ENCODE results near the gene VAV3.

Gene VAV3

GRCh38 chr1:107545056-107545577 is 419.9 kb downstream of the VAV3 start:
- DNase-seq (ENCODE audit: low read depth in 2 of 2, low spot score in 1 of 2) = no peak

GRCh38 chr1:107544285-107544684 is 420.7 kb downstream of the VAV3 start:
- DNase-seq (ENCODE audit: low read depth in 2 of 2, low spot score in 1 of 2) = no peak

GRCh38 chr1:107541412-107541811 is 423.6 kb downstream of the VAV3 start:
- no peak for DNase-seq (ENCODE audit: low read depth in 2 of 2, low spot score in 1 of 2)

DNA sequence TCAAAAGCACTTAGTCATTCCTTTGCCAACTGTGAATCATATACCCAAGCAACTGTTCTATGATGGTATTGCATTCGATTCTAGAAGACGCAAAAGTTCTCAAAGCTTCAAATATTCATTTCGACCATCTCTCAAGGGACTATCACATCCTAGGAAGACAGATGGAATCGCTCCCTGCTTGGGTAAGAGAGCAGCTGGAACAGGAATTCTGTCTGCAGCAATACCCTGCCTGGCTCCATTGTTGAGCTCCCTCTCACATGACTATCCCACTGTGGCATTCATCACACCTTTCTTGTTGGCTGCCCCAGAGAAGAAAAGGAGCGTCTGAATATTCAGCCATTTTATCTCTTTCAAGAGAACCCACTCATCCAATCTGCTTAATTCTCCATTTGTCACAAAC is 426.5 kb downstream of the VAV3 start:
- DNase-seq (ENCODE audit: low read depth in 2 of 2, low spot score in 1 of 2) = no peak

DNA sequence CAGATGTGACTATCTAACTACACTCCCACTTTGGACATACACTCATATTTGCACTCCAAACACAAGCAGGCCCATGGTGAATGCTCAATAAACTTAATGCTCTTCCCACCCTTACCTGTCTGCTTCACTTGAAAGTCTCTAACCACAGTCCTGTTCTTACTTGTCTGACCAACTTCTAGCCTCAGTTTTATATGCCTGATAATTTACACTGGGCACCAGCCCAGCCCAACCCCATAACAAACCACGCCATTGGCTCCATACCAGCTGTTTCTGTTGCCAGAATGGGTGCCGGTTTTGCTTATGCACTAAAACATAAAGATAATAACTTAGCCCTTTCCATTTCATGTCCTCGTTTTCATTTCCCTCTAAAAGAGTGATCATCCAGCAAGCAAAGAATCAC is 428.7 kb downstream of the VAV3 start:
- DNase-seq (ENCODE audit: low read depth in 2 of 2, low spot score in 1 of 2) = no peak

DNA sequence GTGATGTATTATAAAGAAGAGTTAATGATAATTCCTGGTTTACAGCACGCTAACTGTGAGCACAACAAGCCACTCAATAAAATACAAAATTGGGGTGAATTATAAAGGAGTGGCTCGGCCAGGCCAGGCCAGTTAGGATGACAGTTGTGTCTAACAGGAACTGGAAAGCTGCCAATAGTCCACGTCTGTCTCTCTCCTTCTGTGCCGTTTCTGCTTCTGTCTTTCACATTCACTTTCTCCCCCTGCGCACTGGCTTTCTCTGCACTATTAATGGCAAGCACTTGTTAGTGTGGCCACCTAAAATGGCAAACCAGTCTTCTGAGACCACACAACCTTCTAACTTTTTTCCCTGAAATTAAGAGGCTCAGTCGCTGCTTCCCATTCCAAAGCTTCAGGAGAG is 429.9 kb downstream of the VAV3 start:
- no peak for DNase-seq (ENCODE audit: low read depth in 2 of 2, low spot score in 1 of 2)

- DNase-seq (ENCODE audit: low read depth in 2 of 2, low spot score in 1 of 2) = no peak
Measured at GRCh38 chr1:107534632-107535031, 430.3 kb downstream of the VAV3 start.

GRCh38 chr1:107533436-107533835 is 431.5 kb downstream of the VAV3 start:
- no peak for DNase-seq (ENCODE audit: low read depth in 2 of 2, low spot score in 1 of 2)

DNA sequence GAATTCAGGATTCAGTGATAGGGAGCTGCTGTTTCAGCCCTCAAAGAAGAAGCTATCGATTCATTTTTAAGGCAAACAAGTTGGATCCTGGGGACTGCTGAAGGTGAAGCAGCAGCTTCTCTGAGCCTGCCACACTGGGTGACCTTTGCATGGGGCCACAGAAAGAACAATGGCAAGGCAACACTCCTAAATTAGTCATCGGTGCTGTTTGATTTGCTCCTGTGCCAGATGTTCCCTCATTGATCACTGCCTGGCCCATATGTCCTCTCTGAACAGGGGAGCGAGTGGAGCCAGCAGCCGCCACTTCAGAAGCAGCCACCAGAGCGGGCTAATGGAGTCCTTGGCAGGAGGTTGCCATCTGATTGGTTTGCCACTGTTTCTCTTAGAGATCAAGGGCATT is 432.7 kb downstream of the VAV3 start:
- DNase-seq (ENCODE audit: low read depth in 2 of 2, low spot score in 1 of 2) = no peak

DNA sequence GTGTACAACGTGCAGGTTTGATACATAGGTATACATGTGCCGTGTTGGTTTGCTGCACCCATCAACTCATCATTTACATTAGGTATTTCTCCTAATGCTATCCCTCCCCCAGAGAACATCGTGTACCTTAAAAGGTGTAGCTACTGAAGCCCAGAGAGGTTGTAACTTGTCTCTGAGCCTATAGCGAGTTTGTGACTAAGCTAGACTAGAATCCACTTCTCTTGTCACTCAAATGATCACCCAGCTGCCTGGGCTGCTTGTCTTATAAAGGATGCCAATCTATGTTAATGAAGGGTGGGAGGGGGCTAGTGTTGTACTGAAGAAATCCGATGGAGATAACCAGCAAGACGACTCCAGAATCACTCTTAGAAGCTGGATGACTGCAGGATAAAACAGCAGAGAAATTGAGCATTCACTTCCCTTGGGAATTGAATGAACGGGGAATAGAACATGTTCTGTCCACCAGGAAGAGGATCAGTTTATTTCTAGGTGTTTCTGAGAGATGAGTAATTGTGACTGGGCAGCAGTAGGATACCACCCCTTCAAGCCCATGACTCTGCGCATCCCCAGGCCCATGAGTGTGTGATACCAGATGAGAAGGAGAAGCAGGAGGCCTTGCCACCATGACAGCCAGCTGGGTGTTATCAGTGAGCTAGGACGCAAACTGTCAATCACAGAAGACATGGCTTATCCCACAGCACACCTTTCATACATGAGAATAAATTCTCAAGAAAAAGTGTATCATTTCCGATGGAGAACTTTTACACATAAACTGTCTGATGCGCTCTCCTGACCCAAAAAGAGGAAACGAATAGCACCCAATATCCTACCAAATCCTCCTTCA is 433.7 kb downstream of the VAV3 start:
- no peak for DNase-seq (ENCODE audit: low read depth in 2 of 2, low spot score in 1 of 2)

DNA sequence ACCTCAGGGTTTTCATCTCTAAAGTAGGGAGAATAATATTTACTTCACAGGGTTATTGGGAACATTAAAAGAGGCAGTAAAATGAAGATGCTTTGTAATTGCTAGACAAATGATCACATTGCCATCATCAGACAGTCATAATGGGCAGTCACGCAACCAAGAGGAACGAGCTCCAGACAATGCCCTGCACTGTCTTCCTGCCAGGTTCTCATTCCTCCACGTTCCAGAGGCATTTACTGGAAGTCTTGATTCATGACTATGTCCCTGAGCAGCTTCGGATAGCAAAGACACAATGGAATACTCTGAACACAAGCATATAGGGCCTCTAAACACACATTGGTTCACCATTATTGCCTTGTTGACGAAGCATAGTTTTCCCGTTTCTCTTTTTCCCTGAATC is 434.4 kb downstream of the VAV3 start:
- no peak for DNase-seq (ENCODE audit: low read depth in 2 of 2, low spot score in 1 of 2)

DNA sequence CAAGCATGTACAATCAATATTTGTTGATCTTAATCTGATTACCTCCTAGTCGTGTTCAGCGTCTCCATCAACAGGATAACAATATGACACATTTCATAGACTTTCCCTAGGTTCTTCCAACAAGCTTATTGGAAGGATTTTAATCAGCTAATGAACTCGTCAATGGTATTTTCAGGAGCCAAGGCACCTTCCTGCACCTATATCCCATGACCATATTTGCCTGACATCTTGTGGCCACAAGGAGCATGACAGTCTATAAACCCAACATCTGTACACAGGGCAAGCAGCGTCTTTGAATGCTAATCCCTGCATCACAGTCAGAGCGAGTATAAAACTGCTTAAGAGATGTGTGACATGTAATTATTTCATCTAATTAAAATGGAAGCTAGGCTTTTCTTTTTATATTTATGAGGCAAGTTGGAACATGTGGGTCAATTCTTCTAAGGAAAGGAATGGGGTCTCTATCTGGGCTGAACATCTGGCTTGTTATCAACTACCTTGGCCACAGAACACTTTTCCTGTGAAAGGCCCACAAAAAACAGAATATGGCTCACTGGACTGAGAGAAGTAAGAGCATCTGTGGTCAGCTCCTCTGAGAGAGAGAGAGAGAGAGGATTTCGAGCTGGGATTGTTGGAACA is 435.4 kb downstream of the VAV3 start:
- DNase-seq (ENCODE audit: low read depth in 2 of 2, low spot score in 1 of 2) = no peak

GRCh38 chr1:107526524-107527198 is 438.3 kb downstream of the VAV3 start:
- no peak for DNase-seq (ENCODE audit: low read depth in 2 of 2, low spot score in 1 of 2)

- no peak for DNase-seq (ENCODE audit: low read depth in 2 of 2, low spot score in 1 of 2)
Measured at GRCh38 chr1:107525961-107526360, 439.0 kb downstream of the VAV3 start.

DNA sequence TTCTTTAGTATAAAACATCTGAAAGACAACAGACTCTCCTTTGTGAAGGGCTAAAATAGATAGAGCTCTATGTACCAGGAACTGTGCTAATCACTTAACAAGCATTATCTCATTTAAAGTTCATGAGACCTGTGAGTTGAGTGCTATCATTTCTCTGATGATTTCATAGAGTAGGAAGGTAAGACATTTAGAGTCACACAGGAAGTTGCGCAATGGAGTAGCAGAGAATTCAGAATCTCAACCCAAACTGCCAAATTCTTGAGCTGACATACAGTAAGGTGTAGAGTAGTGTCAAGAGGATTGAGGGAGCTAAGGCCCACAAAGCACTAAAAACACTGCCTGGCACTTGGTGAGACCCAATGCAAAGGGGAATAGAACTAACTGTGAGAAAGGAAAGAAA is 439.8 kb downstream of the VAV3 start:
- DNase-seq (ENCODE audit: low read depth in 2 of 2, low spot score in 1 of 2) = no peak

- no peak for DNase-seq (ENCODE audit: low read depth in 2 of 2, low spot score in 1 of 2)
Measured at GRCh38 chr1:107524301-107524700, 440.7 kb downstream of the VAV3 start.

- no peak for DNase-seq (ENCODE audit: low read depth in 2 of 2, low spot score in 1 of 2)
Measured at GRCh38 chr1:107523736-107524135, 441.2 kb downstream of the VAV3 start.

- DNase-seq (ENCODE audit: low read depth in 2 of 2, low spot score in 1 of 2) = no peak
Measured at GRCh38 chr1:107523061-107523460, 441.9 kb downstream of the VAV3 start.
